HG02588 (cell line): ENCODE results near the gene IGF2R.

Source experiments
- ATAC-seq: cut with Tn5 transposase; IDR thresholded peaks from one replicate; pipeline ENCODE4 v1.9.1; 2021; ENCODE audit warnings: mild to moderate bottlenecking, moderate library complexity; ENCODE audit not compliant: unreplicated experiment

Gene IGF2R

GRCh38 chr6:160068346-160068745 lies 99.5 kb downstream of the IGF2R start:
- no peak for ATAC-seq

DNA sequence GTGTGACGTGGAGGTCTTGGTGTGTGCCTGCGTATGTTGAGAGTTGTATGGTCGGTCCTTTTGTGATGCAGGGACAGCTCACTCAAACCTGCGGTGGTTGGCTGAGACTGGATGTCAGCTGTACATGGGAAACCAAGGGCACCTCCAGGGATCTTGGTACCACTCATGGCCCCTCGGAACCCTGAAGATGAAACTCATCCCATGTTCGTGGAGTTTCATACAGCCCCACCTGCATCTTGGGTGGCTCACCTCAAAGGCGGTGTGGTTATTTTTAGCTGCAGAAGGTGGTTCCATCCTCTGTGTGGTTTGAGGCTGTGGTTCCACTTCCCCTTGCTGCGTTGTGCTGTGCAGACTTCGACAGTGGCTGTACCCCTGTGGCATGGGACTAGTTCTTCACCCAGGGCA lies 100.2 kb downstream of the IGF2R start:
- ATAC-seq, result peak; percentile 98

DNA sequence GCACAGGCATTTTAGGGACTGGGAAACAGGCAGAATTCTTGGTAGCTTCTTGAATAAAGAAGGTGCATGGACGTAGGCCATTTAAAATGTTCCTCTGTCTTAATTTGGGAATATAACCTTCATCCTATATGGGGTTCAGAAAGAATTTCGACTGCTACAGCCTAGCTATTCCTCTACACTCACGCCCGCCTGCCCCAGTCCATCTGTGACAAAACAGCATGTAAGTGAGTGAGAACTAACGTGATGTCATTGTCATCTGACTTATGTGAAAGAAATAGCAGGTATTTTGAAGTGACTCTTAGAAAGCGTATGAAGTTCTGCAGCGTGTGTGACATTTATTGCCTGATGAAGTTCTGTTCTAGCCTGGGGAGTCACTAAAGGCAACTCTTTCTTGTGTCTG lies 100.6 kb downstream of the IGF2R start:
- peak; percentile 8 for ATAC-seq

DNA sequence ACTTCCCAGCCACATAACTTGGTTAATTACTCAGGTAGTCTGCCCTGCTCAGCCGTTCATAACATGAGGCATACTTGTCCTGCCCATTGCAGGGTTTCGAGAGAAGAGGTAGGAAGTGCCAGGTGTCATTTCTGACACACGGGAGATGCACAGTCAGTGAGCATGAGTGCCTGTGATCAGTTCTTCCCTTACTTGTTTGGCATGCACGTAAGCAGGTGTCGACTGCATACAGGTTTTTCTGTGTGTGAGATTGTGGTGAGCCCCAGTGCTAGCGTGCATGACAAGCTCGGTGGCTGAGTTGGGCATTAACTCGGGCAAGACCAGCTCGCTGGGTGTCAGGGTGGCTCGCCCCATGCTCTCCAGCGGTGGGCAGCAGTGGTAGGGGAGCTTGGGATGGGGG lies 101.5 kb downstream of the IGF2R start:
- no peak for ATAC-seq

DNA sequence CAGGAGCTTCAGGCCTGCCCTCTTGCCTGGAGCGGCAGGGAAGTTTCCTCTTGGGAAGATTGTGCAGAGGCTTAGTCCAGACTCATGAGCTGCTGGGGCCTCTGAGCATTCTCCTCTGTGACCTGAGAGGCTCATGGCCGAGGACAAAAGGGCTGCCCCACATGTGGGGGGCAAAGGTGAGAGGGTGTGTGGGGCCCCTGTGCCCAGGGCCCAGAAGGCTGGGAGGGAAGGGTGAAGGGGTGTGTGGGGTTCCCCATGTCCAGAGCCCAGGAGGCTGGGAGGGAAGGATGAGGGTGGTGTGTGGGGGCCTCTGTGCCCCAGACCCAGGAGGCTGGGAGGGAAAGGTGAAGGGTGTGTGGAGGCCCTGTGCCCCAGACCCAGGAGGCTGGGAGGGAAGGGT lies 101.9 kb downstream of the IGF2R start:
- ATAC-seq, result no peak

GRCh38 chr6:160071805-160072690 lies 103.2 kb downstream of the IGF2R start:
- ATAC-seq, result no peak

DNA sequence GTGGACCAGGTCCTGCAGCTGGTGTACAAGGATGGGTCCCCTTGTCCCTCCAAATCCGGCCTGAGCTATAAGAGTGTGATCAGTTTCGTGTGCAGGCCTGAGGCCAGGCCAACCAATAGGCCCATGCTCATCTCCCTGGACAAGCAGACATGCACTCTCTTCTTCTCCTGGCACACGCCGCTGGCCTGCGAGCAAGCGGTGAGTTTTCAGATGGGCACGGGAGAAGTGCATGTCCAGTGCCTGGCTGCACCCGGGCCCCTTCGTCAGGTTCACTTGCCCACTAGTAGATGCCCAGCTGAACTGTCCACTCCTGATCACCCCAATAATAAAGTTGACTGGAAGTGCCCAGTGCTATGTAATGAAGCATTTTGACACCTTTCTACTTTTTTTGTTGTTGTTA lies 104.4 kb downstream of the IGF2R start:
- no peak for ATAC-seq

DNA sequence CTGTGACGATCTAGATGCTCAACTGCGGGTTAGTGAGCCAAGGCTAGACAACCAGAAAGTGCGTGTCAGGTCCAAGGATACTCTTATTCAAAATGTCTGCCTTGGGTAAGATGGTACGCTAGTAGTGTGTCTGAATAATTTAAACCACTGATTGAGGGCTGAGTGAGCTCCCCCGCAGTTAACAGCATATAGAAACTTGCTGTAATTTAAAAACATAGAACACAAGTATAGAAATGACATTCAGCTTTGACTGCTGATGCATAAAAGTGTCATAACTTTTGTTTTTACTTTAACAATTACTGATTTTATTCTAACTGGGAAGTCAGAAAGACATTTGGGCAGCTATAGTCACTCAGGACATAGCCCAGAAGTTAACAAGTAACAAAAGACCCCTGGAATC lies 107.1 kb downstream of the IGF2R start:
- ATAC-seq, result no peak

GRCh38 chr6:160077024-160077423 lies 108.1 kb downstream of the IGF2R start:
- no peak for ATAC-seq

DNA sequence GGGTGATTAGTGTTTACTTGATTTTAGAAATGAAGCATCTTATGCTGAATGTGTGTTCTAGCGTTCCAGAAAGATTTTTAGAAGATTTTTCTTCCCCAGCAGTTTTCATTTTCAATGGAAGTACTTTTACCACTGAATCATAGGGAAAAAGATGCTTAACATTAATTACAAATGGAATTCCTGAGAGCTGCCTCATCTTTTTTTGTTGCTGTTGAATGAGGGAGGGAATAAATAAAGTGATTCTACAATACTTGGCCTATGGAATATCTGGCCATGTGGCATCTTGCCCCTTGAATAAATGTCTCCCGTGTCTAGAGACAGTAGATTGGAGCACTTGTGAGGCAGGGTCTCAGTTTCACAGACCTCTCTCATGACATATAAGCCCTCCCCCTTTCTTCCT lies 108.6 kb downstream of the IGF2R start:
- ATAC-seq, result no peak

GRCh38 chr6:160078883-160079685 lies 110.2 kb downstream of the IGF2R start:
- no peak for ATAC-seq

DNA sequence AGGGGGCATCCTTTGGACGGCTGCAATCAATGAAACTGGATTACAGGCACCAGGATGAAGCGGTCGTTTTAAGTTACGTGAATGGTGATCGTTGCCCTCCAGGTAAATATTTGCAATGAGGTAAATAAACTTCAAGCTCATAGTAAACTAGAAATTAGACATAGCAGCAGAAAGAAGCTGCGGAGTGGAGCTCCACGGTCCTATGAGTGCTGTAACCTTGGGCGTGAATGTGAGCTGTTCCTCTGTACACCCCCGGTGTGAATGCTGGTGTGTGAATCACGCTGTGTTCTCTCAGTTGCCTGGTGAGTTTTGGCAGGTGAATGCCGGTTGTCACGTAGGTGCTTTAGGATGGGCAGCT lies 110.8 kb downstream of the IGF2R start:
- no peak for ATAC-seq

GRCh38 chr6:160080097-160080496 lies 111.2 kb downstream of the IGF2R start:
- ATAC-seq, result no peak

- ATAC-seq, result no peak
These were observed 112.5 kb downstream of the IGF2R start for GRCh38 chr6:160081398-160081797.

GRCh38 chr6:160082627-160083026 lies 113.7 kb downstream of the IGF2R start:
- ATAC-seq, result no peak

DNA sequence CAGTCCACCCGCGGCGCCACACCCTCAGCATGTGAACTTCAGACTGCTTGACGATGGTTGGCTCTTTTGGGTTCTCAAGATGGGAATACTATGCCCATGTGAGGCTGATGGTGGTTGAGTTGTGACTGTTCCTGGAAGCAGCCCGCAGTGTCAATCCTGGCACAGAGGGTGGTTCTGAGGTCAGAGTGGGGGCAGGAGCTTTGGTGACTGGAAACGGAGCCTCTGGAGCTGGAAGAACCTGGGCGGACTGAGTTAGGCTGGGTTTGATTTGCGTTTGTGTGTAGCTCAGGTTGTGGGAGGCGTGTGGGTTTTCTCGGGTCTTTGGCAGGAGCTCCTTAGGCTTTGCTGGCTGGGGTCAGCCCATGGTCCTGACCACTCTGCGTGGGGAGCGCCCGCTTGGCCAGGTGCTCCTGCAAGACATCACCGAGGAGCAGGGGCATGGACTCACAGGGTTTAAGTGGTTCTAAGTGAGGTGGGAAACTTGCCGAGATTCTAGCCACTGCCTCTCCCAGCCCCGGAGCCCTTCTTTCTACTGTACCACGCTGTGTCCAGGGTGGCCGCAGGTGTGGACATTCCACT lies 115.4 kb downstream of the IGF2R start:
- ATAC-seq, result no peak

- ATAC-seq, result no peak
These were observed 116.3 kb downstream of the IGF2R start for GRCh38 chr6:160085226-160085625.

GRCh38 chr6:160085713-160086505 lies 117.0 kb downstream of the IGF2R start:
- ATAC-seq, result no peak

DNA sequence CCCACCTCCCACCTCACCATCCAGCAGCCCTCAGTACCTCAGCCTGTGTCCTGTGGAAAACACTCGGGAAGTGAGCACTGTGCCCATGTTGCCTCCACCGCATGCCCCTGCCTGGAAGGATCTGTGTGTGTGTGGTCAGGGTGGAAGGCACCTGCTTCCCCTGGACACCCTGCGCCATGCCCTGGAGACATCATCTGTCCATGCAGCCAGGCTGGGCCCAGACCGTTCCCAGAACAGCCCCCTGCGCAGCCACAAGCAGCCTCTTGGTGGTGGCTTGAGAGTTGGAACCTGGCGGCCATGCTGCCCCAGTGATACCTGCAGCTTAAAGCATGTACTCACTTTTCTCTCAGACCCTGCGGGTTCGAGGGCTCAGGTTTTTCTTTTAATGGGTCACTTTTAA lies 117.9 kb downstream of the IGF2R start:
- no peak for ATAC-seq

- no peak for ATAC-seq
These were observed 119.3 kb downstream of the IGF2R start for GRCh38 chr6:160088069-160088783.
